ENCODE measurements around the gene ARFGAP3. TPM values are rescaled to one million over a fixed set of nuclear protein-coding genes. Genes with fewer than 3 reads are reported as not detected.

Gene ARFGAP3
- total RNA-seq, 1 experiment from 2014 or later: 45.1 TPM

DNA sequence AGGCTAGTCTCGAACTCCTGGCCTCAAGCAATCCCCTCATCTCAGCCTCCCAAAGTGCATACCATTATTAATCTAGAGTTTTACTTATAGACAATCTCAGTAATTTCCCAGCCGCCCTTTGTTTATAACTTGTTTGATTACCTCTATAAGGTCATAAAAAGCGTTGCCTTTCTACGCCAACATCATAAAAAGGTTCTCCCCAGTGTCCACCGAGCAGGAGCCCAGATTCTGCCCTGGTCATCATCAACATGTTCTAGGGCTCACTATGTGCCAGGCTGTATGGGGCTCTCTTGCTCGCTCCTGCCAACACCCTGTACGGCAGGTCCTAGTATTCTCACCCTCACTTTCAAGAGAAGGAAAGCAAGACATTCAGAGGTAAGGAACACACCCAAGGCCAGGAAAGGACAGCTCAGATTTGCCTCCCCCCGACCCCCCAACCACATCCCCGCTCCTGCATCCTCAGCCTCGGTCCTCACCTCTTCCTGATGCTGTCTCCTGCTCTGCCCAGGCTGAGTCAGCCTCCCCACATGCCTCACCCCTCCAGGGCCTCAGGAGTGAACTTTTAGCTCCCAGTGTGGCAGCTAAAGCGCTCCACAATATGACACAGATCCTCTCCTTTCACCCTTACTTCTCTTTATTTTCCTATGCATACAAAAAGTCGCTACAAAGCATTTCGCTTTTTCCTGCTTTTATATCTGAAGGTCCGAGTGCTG, 14.3 kb downstream of the ARFGAP3 start:
- in situ Hi-C loops (cut with HindIII; ENCODE audit: low pct_unique_long_range_greater_than_20kb, low sequenced_read_pairs): no loop called here
- no peak for DNase-seq (ENCODE audit: low read depth, low spot score)

DNA sequence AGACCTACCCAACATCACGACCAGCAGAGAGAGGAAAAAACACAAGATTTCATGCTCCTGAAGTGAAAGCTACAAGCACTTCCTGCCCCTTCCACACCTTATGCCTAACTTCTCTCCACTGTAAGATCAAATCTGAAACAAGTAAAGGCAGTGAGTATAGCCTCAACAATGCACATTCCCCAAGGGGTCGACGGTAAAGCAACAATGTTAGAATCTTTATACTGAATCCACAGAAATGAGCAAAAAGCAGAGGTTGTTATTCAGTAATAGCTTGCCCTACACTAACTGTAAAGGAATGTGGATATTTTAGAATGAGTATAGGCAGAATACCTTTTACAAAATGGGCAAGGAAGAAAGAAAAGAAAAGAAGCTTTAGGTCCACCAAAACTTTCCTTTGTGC, 15.6 kb downstream of the ARFGAP3 start:
- DNase-seq (ENCODE audit: low read depth, low spot score): no peak
- in situ Hi-C loops (cut with HindIII; ENCODE audit: low pct_unique_long_range_greater_than_20kb, low sequenced_read_pairs): no loop called here

DNA sequence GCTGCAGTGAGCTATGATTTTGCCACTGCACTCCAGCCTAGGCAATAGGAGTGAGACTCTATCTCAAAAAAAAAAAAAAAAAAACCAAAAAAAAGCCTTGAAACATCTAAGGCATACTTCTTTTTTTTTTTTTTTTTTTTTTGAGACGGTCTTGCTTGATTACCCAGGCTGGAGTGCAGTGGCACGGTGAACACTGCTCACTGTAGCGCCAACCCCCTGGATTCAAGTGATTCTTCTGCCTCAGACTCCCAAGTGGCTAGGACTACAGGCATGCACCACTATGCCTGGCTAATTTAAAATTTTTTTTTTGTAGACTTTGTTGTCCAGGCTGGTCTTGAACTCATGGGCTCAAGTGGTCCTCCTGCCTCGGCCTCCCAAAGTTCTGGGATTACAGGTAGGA, 19.5 kb downstream of the ARFGAP3 start:
- no peak for DNase-seq (ENCODE audit: low read depth, low spot score)
- in situ Hi-C loops (cut with HindIII; ENCODE audit: low pct_unique_long_range_greater_than_20kb, low sequenced_read_pairs): no loop called here

DNA sequence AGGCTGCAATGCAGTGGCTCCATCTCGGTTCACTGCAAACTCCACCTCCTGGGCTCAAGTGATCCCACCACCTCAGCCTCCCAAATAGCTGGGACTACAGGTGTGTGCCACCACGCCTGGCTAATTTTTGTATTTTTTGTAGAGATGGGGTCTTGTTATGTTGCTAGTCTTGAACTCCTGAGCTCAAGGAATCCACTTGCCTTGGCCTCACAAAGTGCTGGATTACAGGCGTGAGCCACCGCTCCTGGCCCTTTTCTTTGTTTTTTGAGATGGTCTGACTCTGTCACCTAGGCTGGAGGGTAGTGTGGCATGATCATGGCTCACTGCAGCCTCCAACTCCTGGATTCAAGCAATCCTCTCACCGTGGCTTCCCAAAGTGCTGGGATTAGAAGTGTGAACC, 21.0 kb downstream of the ARFGAP3 start:
- no peak for DNase-seq (ENCODE audit: low read depth, low spot score)

DNA sequence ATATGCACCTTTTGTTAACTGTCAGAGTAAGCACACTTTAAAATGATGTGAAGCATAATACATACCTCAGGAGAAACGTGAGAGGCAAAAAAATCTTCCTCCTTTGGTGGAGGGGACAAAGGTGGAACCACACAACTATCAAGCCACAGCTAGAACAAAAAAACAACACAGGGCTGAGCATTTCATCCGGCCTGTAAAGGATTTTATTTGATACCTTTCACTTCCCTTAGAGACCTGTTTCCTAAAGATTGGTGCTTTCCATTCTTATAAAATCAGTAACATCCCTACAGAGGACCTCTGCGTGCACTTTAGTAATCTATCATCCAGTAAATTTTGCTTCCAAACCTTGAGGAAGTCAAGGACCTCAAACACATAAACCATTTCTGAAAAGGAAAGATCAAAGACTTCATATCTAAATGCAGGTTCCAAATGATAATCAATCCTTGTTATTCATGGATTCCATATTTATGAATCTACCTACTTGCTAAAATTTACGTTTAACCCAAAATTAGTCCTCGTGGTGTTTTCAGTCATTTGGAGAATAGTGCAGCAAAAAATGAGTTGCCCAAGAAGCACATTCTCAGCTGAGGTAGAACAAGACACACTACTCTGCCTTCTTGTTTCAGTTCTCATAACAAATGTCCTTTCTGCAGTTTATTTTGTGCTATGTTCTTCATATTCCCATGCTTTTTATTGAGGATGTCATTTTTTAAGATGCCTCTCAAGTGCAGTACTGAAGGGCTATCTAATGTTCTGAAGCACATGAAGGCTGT, 22.7 kb downstream of the ARFGAP3 start:
- no peak for DNase-seq (ENCODE audit: low read depth, low spot score)
- in situ Hi-C loops (cut with HindIII; ENCODE audit: low pct_unique_long_range_greater_than_20kb, low sequenced_read_pairs): no loop called here

More for the DNA sequence above, 21.0 kb downstream of the ARFGAP3 start:
- in situ Hi-C loops (cut with HindIII; ENCODE audit: low pct_unique_long_range_greater_than_20kb, low sequenced_read_pairs): no loop called here

DNA sequence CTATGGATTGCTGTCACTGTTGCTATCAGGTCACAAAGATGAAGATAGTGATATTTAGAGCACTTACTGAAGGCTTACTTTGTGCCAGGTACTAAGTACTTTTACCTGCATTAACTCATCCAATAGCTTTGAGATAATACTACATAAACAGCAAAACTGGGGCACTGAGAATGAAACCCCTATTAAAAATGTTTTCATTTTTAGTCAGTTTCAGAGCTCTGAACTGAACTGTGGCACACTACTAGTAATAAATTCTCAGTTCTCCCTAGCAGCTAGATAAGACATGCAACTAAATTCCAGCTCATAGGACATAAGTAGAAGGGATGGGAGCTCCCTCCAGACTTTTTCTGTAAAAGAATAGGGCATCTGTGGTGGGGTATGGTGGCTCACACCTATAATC, 24.0 kb downstream of the ARFGAP3 start:
- no peak for DNase-seq (ENCODE audit: low read depth, low spot score)
- in situ Hi-C loops (cut with HindIII; ENCODE audit: low pct_unique_long_range_greater_than_20kb, low sequenced_read_pairs): no loop called here

DNA sequence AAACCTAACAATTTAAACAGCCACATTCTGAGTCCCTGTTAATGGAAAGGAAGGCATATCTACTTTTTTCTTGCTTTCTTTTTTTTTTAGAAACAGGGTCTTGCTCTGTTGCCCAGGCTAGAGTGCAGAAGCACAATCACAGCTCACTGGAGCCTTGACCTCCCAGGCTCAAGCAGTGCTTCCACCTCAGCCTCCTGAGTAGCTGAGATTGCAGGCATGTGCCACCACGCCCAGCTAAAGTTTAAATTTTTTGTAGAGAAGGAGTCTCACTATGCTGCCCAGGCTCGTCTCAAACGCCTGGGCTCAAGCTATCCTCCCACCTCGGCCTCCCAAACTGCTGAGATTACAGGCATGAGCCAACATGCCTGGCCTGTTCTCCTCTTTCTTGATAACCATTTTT, 25.4 kb downstream of the ARFGAP3 start:
- DNase-seq (ENCODE audit: low read depth, low spot score): no peak
- in situ Hi-C loops (cut with HindIII; ENCODE audit: low pct_unique_long_range_greater_than_20kb, low sequenced_read_pairs): no loop called here

DNA sequence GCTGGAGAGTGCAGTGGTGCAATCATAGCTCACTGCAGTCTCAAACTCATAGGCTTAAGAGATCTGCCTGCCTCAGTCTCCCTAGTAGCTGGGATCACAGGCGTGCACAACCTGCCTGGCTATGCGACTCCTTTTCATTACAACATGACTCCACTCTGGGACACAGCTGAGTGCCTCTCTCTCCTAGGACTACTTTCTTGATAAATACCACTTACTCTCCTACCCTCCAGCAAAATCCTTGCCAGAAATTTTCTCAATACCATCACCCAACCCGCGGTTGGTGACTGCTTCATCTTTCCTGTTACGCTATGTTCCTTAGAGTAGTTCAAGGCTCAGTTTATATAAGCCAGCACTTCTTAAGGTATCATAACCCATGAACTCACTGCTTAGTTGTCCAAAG, 26.9 kb downstream of the ARFGAP3 start:
- DNase-seq (ENCODE audit: low read depth, low spot score): no peak

DNA sequence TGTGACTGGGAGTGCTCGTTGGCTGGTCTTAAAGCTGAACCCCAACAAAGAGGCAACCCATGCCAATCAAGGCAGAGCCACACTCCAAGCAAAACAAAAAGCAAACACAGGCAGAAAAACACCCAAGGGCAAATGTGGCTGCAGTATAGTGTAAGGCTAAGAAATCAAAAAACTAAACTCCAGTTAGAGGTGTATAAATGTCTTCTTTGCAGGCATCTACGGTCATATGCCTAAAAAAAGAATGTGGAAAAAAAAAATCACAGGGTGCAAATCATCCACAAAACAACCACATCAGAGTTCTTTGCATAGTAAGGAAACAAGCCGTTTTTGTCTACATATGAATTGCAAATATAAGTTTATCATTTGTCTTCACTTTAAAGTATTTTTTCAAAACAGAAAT, 27.8 kb downstream of the ARFGAP3 start:
- in situ Hi-C loops (cut with HindIII; ENCODE audit: low pct_unique_long_range_greater_than_20kb, low sequenced_read_pairs): no loop called here
- peak; percentile 47 for DNase-seq (ENCODE audit: low read depth, low spot score)

More for the DNA sequence above, 26.9 kb downstream of the ARFGAP3 start:
- in situ Hi-C loops (cut with HindIII; ENCODE audit: low pct_unique_long_range_greater_than_20kb, low sequenced_read_pairs): no loop called here

DNA sequence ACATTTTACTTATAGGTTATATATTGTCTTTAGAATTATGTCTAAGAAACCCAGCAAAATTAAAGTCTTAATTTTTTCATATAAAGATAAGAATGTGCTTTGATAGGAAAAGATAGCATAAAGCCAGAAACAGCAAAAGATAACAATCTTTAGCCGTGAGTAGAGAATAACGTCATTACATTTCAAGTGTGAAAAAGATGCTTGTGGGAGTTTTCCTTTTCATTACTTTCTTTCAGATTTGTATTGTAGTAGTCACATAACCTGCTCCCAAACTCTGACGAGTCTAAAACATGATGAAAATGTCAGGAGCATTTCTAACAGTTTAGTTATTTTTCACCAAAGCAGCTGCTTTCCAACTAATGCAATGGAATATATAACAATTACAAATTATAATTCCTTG, 31.3 kb downstream of the ARFGAP3 start:
- in situ Hi-C loops (cut with HindIII; ENCODE audit: low pct_unique_long_range_greater_than_20kb, low sequenced_read_pairs): no loop called here
- no peak for DNase-seq (ENCODE audit: low read depth, low spot score)

DNA sequence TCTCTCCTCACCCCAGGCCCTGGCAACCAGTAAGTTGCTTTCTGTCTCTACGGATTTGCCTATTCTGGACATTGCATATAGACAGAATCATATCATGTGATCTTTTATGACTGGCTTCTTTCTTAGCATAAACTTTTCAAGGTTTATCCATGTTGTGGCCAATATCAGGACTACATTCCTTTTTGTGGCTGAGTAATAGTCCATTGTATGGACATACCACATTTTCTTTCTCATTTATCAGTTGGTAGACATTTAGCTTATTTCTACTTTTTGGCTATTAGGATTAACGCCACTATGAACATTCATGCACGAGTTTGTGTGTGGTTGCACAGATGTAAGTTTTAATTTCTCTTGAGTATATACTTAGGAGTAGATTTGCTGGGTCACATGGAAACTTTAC, 35.7 kb downstream of the ARFGAP3 start:
- DNase-seq (ENCODE audit: low read depth, low spot score): no peak
- in situ Hi-C loops (cut with HindIII; ENCODE audit: low pct_unique_long_range_greater_than_20kb, low sequenced_read_pairs): no loop called here

DNA sequence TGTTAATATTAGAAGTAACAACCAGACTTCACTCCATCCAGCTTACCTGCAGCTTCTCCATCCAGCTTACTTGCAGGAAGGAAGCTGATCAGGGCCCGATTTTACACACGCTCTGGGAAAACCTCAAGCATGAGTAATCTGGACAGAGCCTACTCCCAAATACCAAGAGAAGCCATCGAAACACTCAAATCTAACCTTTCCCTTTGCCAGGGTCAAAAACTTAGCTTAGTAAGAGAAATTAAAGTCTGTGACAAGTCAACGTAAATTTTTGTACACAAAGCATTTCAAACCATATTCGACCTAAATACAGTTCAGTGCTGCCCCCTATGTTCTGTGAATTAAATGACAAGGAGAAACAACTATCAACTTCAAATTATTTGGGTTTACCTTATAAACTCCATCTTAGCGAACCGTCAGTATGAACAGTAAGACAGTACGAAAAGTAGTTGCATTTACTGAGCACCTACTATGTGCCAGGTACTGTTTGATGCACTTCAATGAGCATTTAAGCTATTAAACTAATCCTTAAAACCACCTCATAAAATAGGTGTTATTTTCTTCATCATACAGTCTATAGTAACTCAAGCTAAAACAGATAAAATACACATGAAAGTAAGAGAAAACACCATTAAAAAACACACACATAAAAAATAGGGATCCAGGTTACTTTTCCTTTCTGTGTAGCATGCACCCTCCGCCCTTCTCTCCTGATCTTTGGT, 36.9 kb downstream of the ARFGAP3 start:
- peak; percentile 66 for DNase-seq (ENCODE audit: low read depth, low spot score)
- in situ Hi-C loops (cut with HindIII; ENCODE audit: low pct_unique_long_range_greater_than_20kb, low sequenced_read_pairs): no loop called here

DNA sequence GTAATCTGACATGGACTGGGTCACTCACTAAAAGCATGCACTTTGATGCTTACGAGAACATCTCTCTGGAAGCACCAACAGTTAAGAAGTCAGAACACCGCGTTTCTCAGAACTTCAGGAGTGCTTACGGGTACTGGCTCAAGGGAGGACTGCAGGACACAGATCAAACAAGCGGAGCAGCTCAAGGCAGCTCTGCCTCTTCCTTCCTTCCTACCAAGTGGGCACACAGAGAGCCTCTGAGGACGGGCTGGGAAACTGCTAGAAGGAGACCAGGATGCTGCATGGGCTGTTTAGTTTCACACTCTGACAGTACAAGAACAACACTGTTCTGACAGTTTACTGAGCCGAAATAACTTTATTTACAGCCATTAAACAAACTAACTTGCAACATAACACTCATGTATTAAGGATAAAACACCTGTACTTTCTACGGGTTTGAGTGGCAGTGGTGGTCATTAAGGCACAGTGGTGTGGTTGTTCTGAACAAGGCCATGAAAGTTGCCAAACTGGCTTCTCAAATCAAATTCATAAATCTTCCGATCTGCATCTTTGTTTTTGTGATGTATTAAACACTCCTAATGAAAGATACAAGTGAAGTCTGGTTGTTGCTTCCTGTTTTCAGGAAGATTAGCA, 37.5 kb downstream of the ARFGAP3 start:
- no peak for DNase-seq (ENCODE audit: low read depth, low spot score)
- in situ Hi-C loops (cut with HindIII; ENCODE audit: low pct_unique_long_range_greater_than_20kb, low sequenced_read_pairs): no loop called here

DNA sequence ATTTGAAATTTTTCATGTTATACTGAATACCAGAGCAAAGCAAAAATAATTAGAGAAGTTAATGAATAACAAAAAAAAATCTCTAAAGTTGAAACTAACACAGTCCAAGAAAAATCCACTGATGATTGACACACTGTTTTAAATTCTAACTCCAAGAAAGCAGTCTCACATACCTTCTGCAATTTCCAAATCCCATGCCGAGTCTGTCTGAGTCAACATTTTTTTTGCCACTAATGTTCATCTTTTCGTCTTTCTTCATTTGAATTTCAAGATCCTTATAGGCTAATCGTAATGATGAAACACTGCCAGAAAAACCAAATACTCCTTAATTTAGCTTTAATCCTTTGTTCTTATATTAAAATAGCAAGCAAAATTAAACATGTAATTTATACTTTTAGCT, 39.5 kb downstream of the ARFGAP3 start:
- no peak for DNase-seq (ENCODE audit: low read depth, low spot score)
- in situ Hi-C loops (cut with HindIII; ENCODE audit: low pct_unique_long_range_greater_than_20kb, low sequenced_read_pairs): no loop called here

DNA sequence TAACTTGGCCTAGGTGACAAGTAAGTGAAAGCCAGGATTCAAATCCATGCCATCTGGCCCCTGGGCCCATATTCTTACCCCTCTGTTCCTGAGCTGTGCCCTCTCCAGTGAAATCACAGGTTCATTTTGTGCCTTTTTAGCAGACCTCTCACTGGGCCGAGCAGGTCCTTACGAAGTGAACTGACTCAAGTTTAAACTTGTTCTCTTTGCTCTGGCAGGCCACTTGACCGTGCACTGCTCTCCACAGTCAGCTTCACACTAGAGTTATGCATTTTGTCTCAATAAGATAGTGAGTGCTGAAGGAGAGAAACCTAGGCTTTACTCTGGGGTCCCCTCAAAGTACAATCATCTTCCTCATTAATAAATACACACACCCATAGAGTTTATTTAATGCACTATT, 40.7 kb downstream of the ARFGAP3 start:
- in situ Hi-C loops (cut with HindIII; ENCODE audit: low pct_unique_long_range_greater_than_20kb, low sequenced_read_pairs): no loop called here
- no peak for DNase-seq (ENCODE audit: low read depth, low spot score)

DNA sequence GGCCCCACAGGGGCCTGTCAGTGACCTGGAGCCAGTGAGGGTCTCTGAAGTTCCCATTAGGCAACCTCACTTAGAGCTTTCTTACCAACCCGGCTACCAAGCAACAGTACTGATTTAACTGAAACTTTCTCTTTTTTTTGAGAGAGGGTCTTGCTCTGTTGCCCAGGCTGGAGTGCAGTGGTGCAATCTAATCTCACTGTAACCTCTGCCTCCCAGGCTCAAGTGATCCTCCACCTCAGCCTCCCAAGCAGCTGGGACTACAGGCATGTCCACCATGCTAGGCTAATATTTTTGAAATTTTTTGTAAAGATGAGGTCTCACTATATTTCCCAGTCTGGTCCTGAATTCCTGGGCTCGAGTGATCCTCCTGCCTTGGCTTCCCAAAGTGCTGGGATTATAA, 42.5 kb downstream of the ARFGAP3 start:
- DNase-seq (ENCODE audit: low read depth, low spot score): no peak
- in situ Hi-C loops (cut with HindIII; ENCODE audit: low pct_unique_long_range_greater_than_20kb, low sequenced_read_pairs): no loop called here

DNA sequence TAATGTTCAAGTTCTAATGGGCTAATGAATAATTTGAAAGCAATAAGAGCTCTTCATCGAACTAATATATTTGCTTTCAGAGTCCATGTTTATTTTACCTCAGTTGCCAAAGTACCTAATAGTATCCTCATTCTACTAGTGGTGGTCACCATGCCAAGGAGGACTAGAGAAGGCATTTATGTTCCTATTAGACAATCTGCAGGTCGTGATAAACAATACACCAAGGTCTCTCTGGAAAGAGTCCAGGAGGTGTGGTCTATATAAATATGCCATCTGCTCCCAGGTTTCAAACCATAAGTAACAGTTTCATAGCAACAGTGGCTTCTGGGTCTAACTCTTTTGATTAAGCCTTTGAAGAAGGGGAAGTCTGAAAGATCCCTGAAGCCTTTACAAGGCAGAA, 42.9 kb downstream of the ARFGAP3 start:
- in situ Hi-C loops (cut with HindIII; ENCODE audit: low pct_unique_long_range_greater_than_20kb, low sequenced_read_pairs): no loop called here
- DNase-seq (ENCODE audit: low read depth, low spot score): no peak

DNA sequence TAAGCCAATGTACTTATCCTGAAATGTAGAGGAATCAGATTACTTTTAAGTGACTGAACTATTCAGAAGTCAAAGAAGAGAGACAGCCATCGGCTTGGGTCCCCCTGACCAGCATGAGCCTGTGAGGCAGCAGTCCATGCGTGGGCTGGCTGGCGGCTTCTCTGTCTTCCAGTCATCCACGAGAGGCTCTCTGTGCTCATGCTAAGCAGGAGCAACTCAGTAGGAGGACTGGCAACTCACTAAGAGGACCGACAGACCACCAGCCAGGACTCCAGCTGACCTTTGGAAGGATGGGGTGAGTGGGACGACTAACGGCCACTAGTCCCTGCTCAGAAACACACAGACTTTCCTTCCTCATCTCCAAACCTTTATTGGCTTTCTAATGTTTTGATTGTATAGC, 43.6 kb downstream of the ARFGAP3 start:
- in situ Hi-C loops (cut with HindIII; ENCODE audit: low pct_unique_long_range_greater_than_20kb, low sequenced_read_pairs): no loop called here
- no peak for DNase-seq (ENCODE audit: low read depth, low spot score)

Measured in SK-MEL-5 (cell line).